ENCODE results near the gene GRIA3. TPM values are rescaled to one million over a fixed set of nuclear protein-coding genes. Genes with fewer than 3 reads are reported as not detected.

The GRIA3 gene
- polyA plus RNA-seq, 1 experiment, result 27.7 TPM

DNA sequence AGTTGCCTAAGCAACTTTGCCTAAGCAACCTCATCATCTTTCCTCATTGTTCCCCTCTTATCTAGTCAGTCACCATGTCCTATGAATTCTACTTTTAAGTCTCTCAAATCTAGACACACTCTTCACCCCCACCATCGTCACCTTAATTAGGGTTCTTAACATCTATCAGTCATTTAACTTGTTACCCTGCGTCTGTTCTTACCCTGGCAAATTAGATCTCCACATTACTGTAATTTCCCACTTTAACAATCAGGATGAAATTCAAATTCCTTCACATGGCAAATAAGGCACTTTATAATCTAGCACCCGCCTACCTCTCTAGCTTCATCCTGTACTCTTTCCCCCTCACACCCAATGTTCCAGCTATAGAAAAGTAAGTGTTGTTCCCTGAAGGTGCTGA, 221.2 kb downstream of the GRIA3 start:
- no peak for DNase-seq (ENCODE audit: low read depth)
- Histone ChIP-seq H3K27me3 (ENCODE audit: control insufficient read depth, insufficient read depth, low read length) (no peaks in the 10 kb centered on the region), H3K36me3 (ENCODE audit: control insufficient read depth, insufficient read depth, low read length) (0 out of 2 replicates have a peak, but pooled peaks cover 1% of the 10 kb centered on the region), H3K4me3 (ENCODE audit: low read depth, low read length) (no peak overlapping the region)
- ChIA-PET CTCF (no interaction called here), POLR2A (no interaction called here)
- TF ChIP-seq, protein P1, sequence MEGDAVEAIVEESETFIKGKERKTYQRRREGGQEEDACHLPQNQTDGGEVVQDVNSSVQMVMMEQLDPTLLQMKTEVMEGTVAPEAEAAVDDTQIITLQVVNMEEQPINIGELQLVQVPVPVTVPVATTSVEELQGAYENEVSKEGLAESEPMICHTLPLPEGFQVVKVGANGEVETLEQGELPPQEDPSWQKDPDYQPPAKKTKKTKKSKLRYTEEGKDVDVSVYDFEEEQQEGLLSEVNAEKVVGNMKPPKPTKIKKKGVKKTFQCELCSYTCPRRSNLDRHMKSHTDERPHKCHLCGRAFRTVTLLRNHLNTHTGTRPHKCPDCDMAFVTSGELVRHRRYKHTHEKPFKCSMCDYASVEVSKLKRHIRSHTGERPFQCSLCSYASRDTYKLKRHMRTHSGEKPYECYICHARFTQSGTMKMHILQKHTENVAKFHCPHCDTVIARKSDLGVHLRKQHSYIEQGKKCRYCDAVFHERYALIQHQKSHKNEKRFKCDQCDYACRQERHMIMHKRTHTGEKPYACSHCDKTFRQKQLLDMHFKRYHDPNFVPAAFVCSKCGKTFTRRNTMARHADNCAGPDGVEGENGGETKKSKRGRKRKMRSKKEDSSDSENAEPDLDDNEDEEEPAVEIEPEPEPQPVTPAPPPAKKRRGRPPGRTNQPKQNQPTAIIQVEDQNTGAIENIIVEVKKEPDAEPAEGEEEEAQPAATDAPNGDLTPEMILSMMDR (IDR thresholded peaks at IDR 0.05; ENCODE audit: insufficient read depth, low read depth, low read length), result no peak

DNA sequence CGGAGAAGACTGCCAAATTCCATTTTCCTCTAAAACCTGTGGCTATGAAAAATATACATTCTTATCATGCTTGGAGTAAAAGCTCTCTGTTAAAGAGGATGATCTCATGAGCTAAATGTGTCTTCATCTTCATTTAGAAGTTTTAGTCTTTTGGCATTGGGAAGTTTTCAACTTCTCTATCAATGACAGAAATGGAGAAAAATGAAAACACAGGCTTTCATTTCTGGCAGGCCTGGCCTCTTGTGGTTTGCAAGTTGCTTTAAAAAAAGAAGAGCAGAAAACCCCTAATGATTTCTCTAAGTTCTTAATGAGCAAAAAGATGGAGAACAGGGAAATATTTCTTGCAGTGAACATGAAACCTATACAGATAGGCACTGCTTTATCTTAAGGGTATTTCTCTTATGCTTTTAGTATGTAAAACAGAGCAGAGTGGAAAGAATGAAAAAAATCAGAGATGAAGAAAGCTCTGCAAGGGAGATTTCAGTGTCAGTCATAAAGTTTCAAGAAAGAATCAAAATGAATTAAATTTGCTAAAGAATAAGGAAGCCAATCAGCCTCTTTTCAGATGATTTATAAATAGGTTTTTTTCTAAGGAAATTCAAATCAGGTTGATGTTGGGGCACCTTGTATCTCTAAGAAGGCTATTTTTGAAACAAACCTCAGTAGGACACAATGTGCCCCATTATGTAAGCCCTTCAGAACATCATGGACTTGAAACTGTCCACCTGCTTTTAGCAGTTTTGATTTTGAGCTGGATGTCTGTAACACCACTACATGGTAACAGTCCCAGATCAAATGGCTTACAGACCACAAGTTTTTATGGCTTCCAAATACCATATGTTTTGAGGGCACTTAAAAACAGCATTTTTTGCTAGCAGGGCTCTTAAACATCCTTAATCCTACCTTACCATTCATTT, 225.0 kb downstream of the GRIA3 start:
- DNase-seq (ENCODE audit: low read depth), result peak; percentile 25
- H3K36me3 ChIP-seq (ENCODE audit: control insufficient read depth, insufficient read depth, low read length), result 0 out of 2 replicates have a peak, but pooled peaks cover 1% of the 10 kb centered on the region
- no peak overlapping the region for H3K4me3 ChIP-seq (ENCODE audit: low read depth, low read length)
- CTCF ChIA-PET, result no interaction called here
- POLR2A ChIA-PET, result no interaction called here
- H3K27me3 ChIP-seq (ENCODE audit: control insufficient read depth, insufficient read depth, low read length), result no peaks in the 10 kb centered on the region
- TF ChIP-seq, protein P1 (IDR thresholded peaks at IDR 0.05; ENCODE audit: insufficient read depth, low read depth, low read length), result no peak

DNA sequence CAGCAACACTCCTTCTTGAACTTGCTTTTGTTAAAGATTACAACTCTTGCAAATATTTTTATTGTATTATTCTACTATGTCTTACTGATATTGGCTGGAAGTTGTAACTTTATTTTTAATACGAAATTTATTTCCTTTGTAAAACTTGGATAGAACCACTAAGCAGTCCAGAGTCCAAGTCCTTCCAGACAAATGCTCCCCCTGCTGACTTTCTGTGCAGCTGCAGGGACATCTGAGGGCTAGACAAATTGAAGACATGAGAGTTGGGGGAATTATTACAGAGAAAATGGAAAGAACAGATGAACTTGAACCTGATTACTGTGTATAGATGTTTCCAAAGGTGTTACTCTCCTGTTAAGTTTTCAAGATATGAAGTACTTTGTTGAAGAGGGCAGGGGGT, 238.8 kb downstream of the GRIA3 start:
- Histone ChIP-seq H3K27me3 (ENCODE audit: control insufficient read depth, insufficient read depth, low read length) (no peaks in the 10 kb centered on the region), H3K36me3 (ENCODE audit: control insufficient read depth, insufficient read depth, low read length) (no peaks in the 10 kb centered on the region), H3K4me3 (ENCODE audit: low read depth, low read length) (no peak overlapping the region)
- ChIA-PET POLR2A (no interaction called here), CTCF (interaction anchor here (0.7 to 1.7 kb wide), 4 partner anchors 11 to 343 kb away, joined by 3 to 6 read pairs (median 4); no protein-coding TSS in a partner anchor)
- no peak for DNase-seq (ENCODE audit: low read depth)
- TF ChIP-seq, protein P1 (IDR thresholded peaks at IDR 0.05; ENCODE audit: insufficient read depth, low read depth, low read length), result peak; percentile 74

DNA sequence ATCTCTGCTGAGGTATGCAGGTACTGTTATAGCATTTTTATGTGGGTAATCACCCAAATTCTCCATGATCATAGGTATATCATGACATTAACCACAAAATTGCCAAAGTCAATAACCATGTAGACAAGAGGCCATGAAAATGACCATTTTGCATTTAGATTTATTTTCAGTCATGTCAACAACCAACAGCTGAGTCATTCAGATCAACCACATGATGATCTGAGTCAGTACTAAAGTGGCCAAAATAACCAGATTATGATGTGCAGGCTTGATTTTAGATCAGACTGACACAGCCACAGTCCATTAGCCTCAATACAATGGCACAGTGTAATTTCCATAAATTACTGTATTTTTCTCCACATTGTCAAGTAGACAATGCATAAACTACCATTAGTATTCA, 240.5 kb downstream of the GRIA3 start:
- no peaks in the 10 kb centered on the region for H3K36me3 ChIP-seq (ENCODE audit: control insufficient read depth, insufficient read depth, low read length)
- TF ChIP-seq, protein P1 (IDR thresholded peaks at IDR 0.05; ENCODE audit: insufficient read depth, low read depth, low read length), result no peak
- H3K4me3 ChIP-seq (ENCODE audit: low read depth, low read length), result no peak overlapping the region
- CTCF ChIA-PET, result no interaction called here
- H3K27me3 ChIP-seq (ENCODE audit: control insufficient read depth, insufficient read depth, low read length), result no peaks in the 10 kb centered on the region
- POLR2A ChIA-PET, result no interaction called here
- peak; percentile 26 for DNase-seq (ENCODE audit: low read depth)

DNA sequence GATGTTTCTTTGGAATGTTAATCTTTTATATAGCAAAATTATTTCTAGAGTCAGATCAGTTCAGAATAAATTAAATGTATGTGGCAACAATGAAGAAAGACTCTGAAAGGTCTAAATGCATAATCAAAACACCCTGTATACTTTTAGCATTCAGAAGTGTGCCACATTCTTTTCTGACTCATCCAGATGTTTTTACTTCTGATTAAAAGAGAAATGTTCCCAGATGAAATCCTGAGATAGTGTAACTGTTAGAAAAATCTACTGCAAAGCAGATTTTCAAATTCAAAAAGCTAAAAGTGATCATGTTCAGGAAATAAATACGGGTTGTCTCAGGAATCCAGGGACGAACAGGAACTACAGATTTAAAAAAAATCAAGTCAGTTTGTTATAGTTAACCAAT, 241.4 kb downstream of the GRIA3 start:
- Histone ChIP-seq H3K4me3 (ENCODE audit: low read depth, low read length) (no peak overlapping the region), H3K36me3 (ENCODE audit: control insufficient read depth, insufficient read depth, low read length) (no peaks in the 10 kb centered on the region), H3K27me3 (ENCODE audit: control insufficient read depth, insufficient read depth, low read length) (no peaks in the 10 kb centered on the region)
- ChIA-PET POLR2A (no interaction called here), CTCF (no interaction called here)
- TF ChIP-seq, protein P1 (IDR thresholded peaks at IDR 0.05; ENCODE audit: insufficient read depth, low read depth, low read length), result no peak
- DNase-seq (ENCODE audit: low read depth), result no peak

Data from BJ (cell line).